Testis (tissue), 5 donors: ENCODE results near the gene ZNF445. TPM values are rescaled to one million over a fixed set of nuclear protein-coding genes. Genes with fewer than 3 reads are reported as not detected.

Source experiments
- DNase-seq: peaks from one replicate; pipeline ENCODE4 v3.0.0-alpha.2; 2019
- H3K27ac ChIP-seq, 2 donors: fragments of 200-600 bp; sonication (generic); one replicate each; pipeline ENCODE4 v1.5.1; 2019
- H3K27me3 ChIP-seq: fragments of 200-600 bp; sonication (generic); one replicate; pipeline ENCODE4 v1.5.1; 2019
- H3K36me3 ChIP-seq: fragments of 200-600 bp; sonication (generic); one replicate; pipeline ENCODE4 v1.5.1; 2017; ENCODE audit warnings: low read depth; ENCODE audit errors: missing control alignments
- H3K4me1 ChIP-seq: fragments of 200-600 bp; sonication (generic); one replicate; pipeline ENCODE4 v1.5.1; 2019
- H3K4me3 ChIP-seq, 2 donors: fragments of 200-600 bp; sonication (generic); one replicate each; pipeline ENCODE4 v1.5.1; 2017 to 2019
- H3K9me3 ChIP-seq: fragments of 200-600 bp; sonication (generic); one replicate; pipeline ENCODE4 v1.5.1; 2017
- POLR2A ChIP-seq: fragments of 450-650 bp; IDR thresholded peaks from one replicate; pipeline ENCODE4 v1.6.1; 2017; ENCODE audit warnings: antibody characterized with exemption, mild to moderate bottlenecking, moderate library complexity
- whole genome bisulfite sequencing, 2 donors: methylation state at CpG; one replicate each; pipeline ENCODE4 v1.1.5; 2018; 5-methylcytosine and 5-hydroxymethylcytosine counted together
- intact Hi-C: fragments of 100-400 bp; cut with DNase I; formaldehyde crosslinking; loops from one replicate; pipeline ENCODE4 v1.15.1; 2023; ENCODE audit warnings: low total_unique reads
- long read RNA-seq, 2 donors: transcript quantifications; one replicate each; lab custom pipeline, GENCODE V29; 2026
- polyA plus RNA-seq: library from polyadenylated mRNA; stranded (reverse); fragments of 350-450 nt; fragmentation: Illumina TruSeq; extraction: RNeasy Lipid Tissue Mini Kit (QIAGEN cat#74804); gene quantifications from one replicate; pipeline ENCODE4 v1.2.3, GENCODE V29; 2014; ENCODE audit warnings: low read depth, low replicate concordance; ENCODE audit not compliant: insufficient read depth
- total RNA-seq, 2 donors: library from RNA; depleted of rRNA; stranded (reverse); fragments of >200 nt; gene quantifications; one replicate each; pipeline ENCODE4 v1.2.3, GENCODE V29; 2016
- TF ChIP-seq, protein P1 (sequence below), 3 experiments: fragments of 450-650 bp in 2 of 3; fragments of 200-600 bp in 1 of 3; sonication (generic) in 1 of 3; IDR thresholded peaks; one replicate each; pipeline ENCODE4 v1.5.1; 2016 to 2019; ENCODE audit warnings: antibody characterized with exemption in 3 of 3, mild to moderate bottlenecking in 2 of 3, moderate library complexity in 1 of 3

ZNF445 gene
- total RNA-seq = 10 to 100 TPM; 15.0 to 15.8 TPM
- 8.5 TPM for polyA plus RNA-seq
- long read RNA-seq, donor 1, full-length matches to known transcripts = 1 of 1 reads
- long read RNA-seq, donor 1, partial matches to known transcripts = 0 of 1 reads
- long read RNA-seq, donor 1, other reads (novel, unspliced or antisense) = 0 of 1 reads
- long read RNA-seq, donor 2 = 0 reads

DNA sequence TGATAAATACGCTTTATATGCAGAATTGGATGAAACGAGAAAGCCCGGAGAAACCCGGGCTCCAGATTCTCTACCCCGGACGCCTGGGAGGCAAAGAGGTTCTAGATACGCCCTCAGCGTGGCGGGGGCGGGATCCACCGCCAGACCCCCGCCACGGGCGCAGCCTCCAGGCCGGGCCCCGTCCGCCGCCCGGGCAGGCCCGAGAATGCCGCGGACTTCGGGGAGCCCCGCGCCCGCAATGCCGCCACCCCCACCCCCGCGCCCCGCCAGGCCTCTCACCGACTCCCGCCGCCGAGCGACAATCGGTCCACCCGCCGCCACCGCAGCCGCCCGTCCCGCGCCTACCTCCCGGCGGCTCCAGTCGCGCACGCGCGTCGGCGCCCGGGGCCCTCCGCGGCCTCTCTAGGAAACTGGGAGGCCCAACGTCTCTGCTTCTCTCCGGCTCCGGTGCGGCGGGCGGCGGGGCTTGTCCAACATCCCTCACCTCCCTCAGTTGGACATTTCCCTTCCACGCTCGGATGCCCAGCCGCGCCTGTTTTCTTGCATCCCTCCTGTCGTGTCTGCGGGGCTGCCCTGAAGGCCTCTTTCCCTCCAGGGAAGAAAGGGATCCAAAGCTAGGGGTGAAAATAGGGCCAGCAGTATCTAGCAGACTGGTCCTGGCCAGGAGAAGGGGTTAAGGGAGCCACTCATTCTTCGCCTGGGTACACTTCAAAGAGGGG lies at the start of gene ZNF445:
Gene ZNF445 (minus strand): TSS at position 359 of the 719 bp plus-strand sequence. CDS start 22,121 bp downstream, outside the sequence.
- DNase-seq = peak; percentile 83
- 1 to 2% methylated on average over 29 to 64 of the region's 69 CpGs for WGBS, 2 donors
- H3K9me3 ChIP-seq = no peaks in the 10 kb centered on the region
- peak within 1 kb of the TSS; percentile 53 to 88 for H3K27ac ChIP-seq
- H3K27me3 ChIP-seq = no peaks in the 10 kb centered on the region
- intact Hi-C loops = no loop called here
- H3K4me1 ChIP-seq = peaks cover 9% of the 10 kb centered on the region
- no peak for TF ChIP-seq POLR2A
- TF ChIP-seq, protein P1, sequence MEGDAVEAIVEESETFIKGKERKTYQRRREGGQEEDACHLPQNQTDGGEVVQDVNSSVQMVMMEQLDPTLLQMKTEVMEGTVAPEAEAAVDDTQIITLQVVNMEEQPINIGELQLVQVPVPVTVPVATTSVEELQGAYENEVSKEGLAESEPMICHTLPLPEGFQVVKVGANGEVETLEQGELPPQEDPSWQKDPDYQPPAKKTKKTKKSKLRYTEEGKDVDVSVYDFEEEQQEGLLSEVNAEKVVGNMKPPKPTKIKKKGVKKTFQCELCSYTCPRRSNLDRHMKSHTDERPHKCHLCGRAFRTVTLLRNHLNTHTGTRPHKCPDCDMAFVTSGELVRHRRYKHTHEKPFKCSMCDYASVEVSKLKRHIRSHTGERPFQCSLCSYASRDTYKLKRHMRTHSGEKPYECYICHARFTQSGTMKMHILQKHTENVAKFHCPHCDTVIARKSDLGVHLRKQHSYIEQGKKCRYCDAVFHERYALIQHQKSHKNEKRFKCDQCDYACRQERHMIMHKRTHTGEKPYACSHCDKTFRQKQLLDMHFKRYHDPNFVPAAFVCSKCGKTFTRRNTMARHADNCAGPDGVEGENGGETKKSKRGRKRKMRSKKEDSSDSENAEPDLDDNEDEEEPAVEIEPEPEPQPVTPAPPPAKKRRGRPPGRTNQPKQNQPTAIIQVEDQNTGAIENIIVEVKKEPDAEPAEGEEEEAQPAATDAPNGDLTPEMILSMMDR (IDR thresholded peaks at IDR 0.05) = no peak
- peak within 1 kb of the TSS; percentile 74 to 95 for H3K4me3 ChIP-seq
- H3K36me3 ChIP-seq = no peaks in the 10 kb centered on the region

DNA sequence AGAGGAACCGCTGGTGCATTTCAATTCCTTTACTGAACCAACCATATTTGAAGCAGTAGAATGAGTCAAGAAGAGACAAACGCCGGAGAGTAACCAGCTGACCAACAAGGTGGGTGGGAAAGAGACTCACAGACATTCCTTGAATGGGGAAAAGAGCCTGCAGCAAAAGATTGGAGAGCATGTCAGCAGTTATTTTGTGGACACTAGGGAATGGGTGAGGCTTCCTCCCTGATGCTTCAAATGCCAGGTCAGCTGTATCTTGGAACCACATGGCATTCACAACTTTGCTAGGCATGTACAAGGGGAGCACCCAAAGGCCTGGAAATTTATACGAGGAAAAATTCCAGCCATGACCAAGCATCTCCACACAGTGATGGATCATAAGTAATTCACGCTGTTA lies 47.6 kb upstream of the ZNF445 start:
- WGBS, 2 donors = 80 to 85% methylated on average over 4 to 5 of the region's 5 CpGs
- no peaks in the 10 kb centered on the region for H3K9me3 ChIP-seq
- H3K27me3 ChIP-seq = no peaks in the 10 kb centered on the region

DNA sequence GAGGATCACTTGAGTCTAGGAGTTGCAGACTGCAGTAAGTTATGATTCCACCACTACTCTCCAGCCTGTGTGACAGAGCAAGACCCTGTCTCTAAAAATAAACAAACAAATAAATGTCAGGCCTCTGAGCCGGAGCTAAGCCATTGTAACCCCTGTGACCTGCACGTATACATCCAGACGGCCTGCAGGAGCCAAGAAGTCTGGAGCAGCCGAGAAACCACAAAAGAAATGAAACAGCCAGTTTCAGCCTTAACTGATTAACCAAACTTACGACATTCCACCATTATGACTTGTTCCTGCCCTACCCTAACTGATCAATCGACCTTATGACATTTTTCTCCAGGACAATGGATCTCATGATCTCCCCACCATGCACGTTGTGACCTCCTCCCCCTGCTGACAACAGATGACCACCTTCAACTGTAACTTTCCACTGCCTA lies 45.0 kb upstream of the ZNF445 start:
- no peaks in the 10 kb centered on the region for H3K4me1 ChIP-seq
- no peaks in the 10 kb centered on the region for H3K9me3 ChIP-seq
- 57 to 58% methylated on average over 7 of the region's 7 CpGs for WGBS, 2 donors
- H3K36me3 ChIP-seq = no peaks in the 10 kb centered on the region
- intact Hi-C loops = no loop called here
- TF ChIP-seq, protein P1 (IDR thresholded peaks at IDR 0.05) = no peak
- TF ChIP-seq POLR2A = no peak
- DNase-seq = no peak
- no peak overlapping the region for H3K27ac ChIP-seq
- no peaks in the 10 kb centered on the region for H3K27me3 ChIP-seq
- H3K4me3 ChIP-seq = no peak overlapping the region

More for the DNA sequence above, 47.6 kb upstream of the ZNF445 start:
- intact Hi-C loops = no loop called here
- no peaks in the 10 kb centered on the region for H3K36me3 ChIP-seq
- H3K27ac ChIP-seq = no peak overlapping the region
- H3K4me3 ChIP-seq = no peak overlapping the region
- no peak for TF ChIP-seq POLR2A
- TF ChIP-seq, protein P1 (IDR thresholded peaks at IDR 0.05) = no peak
- no peak for DNase-seq
- H3K4me1 ChIP-seq = no peaks in the 10 kb centered on the region

DNA sequence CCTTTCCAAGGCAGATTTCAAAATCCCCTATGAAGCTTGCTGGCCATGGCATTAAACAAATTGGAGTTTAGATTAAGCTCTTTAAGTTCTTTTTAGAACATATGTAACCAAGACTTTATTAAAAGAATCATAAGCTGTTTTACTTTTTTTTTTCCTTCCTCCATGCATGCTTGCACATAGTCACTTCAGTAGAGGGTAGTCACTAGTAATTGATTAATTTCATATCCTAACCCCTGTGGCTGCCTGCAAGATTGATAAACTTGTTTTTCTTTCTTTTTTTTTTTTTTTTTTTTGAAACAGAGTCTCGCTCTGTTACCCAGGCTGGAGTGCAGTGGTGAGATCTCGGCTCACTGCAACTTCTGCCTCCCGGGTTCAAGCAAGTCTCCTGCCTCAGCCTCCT lies 44.3 kb upstream of the ZNF445 start:
- no peak for TF ChIP-seq POLR2A
- TF ChIP-seq, protein P1 (IDR thresholded peaks at IDR 0.05) = no peak
- no peaks in the 10 kb centered on the region for H3K9me3 ChIP-seq
- H3K27me3 ChIP-seq = no peaks in the 10 kb centered on the region
- 85 to 95% methylated on average over 3 of the region's 3 CpGs for WGBS, 2 donors
- no peak overlapping the region for H3K27ac ChIP-seq
- DNase-seq = no peak
- H3K4me3 ChIP-seq = no peak overlapping the region
- intact Hi-C loops = no loop called here
- no peaks in the 10 kb centered on the region for H3K36me3 ChIP-seq
- H3K4me1 ChIP-seq = no peaks in the 10 kb centered on the region
